Kidney (tissue), 14 donors: Measurements from ENCODE around the gene NUB1. TPM values are rescaled to one million over a fixed set of nuclear protein-coding genes. Genes with fewer than 3 reads are reported as not detected.

ENCODE experiments used
- DNase-seq, 5 donors: peaks; one replicate each; pipeline ENCODE4 v3.0.0-alpha.2; 2013 to 2020
- FAIRE-seq: peaks from 2 replicates; lab custom pipeline; 2012; peaks lifted over from hg19 to GRCh38; lab: Jason Lieb, UNC
- H3K27ac ChIP-seq, 2 donors: one replicate each; pipeline ENCODE4 v1.7.0; 2013; ENCODE audit warnings: low read depth in 2 of 2, low read length in 2 of 2, inconsistent platforms in 1 of 2
- H3K27me3 ChIP-seq: one replicate; pipeline ENCODE4 v1.7.1; 2013; ENCODE audit warnings: low read length, inconsistent platforms; ENCODE audit not compliant: control insufficient read depth, insufficient read depth
- H3K36me3 ChIP-seq, 3 donors: one replicate each; pipeline versions ENCODE4 v1.7.0 to v1.7.1; 2013; ENCODE audit warnings: low read length in 3 of 3, control low read depth in 1 of 3, inconsistent platforms in 1 of 3; ENCODE audit not compliant: insufficient read depth in 3 of 3, control insufficient read depth in 2 of 3
- H3K4me1 ChIP-seq, 3 donors: one replicate each; pipeline versions ENCODE4 v1.7.0 to v1.7.1; 2013; ENCODE audit warnings: low read length in 3 of 3, inconsistent platforms in 1 of 3, low read depth in 1 of 3; ENCODE audit not compliant: control insufficient read depth in 2 of 3, insufficient read depth in 2 of 3
- H3K4me3 ChIP-seq, 3 donors: one replicate each; pipeline versions ENCODE4 v1.7.0 to v1.8.1; 2013; ENCODE audit warnings: low read length in 3 of 3, control low read depth in 1 of 3, inconsistent platforms in 1 of 3
- H3K9ac ChIP-seq, 3 donors: one replicate each; pipeline versions ENCODE4 v1.7.0 to v1.7.1; 2013; ENCODE audit warnings: low read length in 3 of 3, control low read depth in 1 of 3, inconsistent platforms in 1 of 3
- H3K9me3 ChIP-seq, 3 donors: one replicate each; pipeline versions ENCODE4 v1.7.0 to v1.7.1; 2013; ENCODE audit warnings: low read length in 3 of 3, control low read depth in 1 of 3, inconsistent platforms in 1 of 3; ENCODE audit not compliant: control insufficient read depth in 2 of 3, insufficient read depth in 1 of 3
- intact Hi-C: fragments of 100-400 bp; cut with DNase I; formaldehyde crosslinking; loops from one replicate; pipeline ENCODE4 v1.11.1; 2022
- polyA plus RNA-seq: library from polyadenylated mRNA; stranded (reverse); fragments of 350-450 nt; fragmentation: Illumina TruSeq; extraction: RNeasy Lipid Tissue Mini Kit (QIAGEN cat#74804); gene quantifications from one replicate; pipeline ENCODE4 v1.2.3, GENCODE V29; 2014; ENCODE audit warnings: low read depth, low replicate concordance; ENCODE audit not compliant: insufficient read depth
- total RNA-seq: library from RNA; stranded (reverse); fragmentation: NEBNext Ultra II Directional; extraction: Animal tissue kit (Norgen Biotek cat#: 25700); gene quantifications from one replicate; pipeline ENCODE4 v1.2.1, GENCODE V29; 2021
- TF ChIP-seq, protein P1 (sequence below): IDR thresholded peaks from 3 replicates; pipeline ENCODE4 v1.5.1; 2012; ENCODE audit warnings: mild to moderate bottlenecking, moderate library complexity, borderline replicate concordance; ENCODE audit not compliant: insufficient read depth; ENCODE audit errors: extremely low read depth
- donor health status: control.
- donor health status: control.
- donor health status: control.
- donor health status: control.
- donor health status: control.
- donor health status: DM: yes; HTN: yes; CAD: no.
- donor health status: Normal renal cell carcinoma (clear cell type).

Gene NUB1
- total and polyA plus RNA-seq, 2 donors from 2014 or later, result 32.7 to 51.8 TPM

DNA sequence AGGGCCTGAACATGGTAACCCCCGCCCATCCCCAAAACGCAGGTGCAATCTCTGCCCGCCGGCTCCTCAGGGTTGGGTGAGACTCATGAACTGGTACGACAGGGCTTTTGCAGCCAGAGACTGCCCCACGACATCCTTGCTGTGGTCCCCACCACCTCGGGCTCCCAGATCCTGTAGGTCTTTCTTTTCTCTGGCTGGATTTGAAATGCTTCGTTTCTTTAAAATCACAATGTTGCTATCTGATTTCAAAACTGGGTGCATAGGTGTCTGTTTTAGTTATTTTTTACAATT lies 46.3 kb downstream of the NUB1 start:
- FAIRE-seq (no peak), DNase-seq (no peak)
- TF ChIP-seq, protein P1, sequence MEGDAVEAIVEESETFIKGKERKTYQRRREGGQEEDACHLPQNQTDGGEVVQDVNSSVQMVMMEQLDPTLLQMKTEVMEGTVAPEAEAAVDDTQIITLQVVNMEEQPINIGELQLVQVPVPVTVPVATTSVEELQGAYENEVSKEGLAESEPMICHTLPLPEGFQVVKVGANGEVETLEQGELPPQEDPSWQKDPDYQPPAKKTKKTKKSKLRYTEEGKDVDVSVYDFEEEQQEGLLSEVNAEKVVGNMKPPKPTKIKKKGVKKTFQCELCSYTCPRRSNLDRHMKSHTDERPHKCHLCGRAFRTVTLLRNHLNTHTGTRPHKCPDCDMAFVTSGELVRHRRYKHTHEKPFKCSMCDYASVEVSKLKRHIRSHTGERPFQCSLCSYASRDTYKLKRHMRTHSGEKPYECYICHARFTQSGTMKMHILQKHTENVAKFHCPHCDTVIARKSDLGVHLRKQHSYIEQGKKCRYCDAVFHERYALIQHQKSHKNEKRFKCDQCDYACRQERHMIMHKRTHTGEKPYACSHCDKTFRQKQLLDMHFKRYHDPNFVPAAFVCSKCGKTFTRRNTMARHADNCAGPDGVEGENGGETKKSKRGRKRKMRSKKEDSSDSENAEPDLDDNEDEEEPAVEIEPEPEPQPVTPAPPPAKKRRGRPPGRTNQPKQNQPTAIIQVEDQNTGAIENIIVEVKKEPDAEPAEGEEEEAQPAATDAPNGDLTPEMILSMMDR, result no peak
- no peak overlapping the region for H3K27ac ChIP-seq
- H3K9ac ChIP-seq, result no peak overlapping the region
- H3K36me3 ChIP-seq, result no peaks in the 10 kb centered on the region
- H3K4me1 ChIP-seq, result no peaks in the 10 kb centered on the region
- H3K27me3 ChIP-seq, result no peaks in the 10 kb centered on the region
- no peaks in the 10 kb centered on the region for H3K9me3 ChIP-seq
- no peak overlapping the region for H3K4me3 ChIP-seq
- intact Hi-C loops, result no loop called here

GRCh38 chr7:151388430-151388829 lies 46.8 kb downstream of the NUB1 start:
- no peak overlapping the region for H3K9ac ChIP-seq
- TF ChIP-seq, protein P1, result no peak
- no peaks in the 10 kb centered on the region for H3K36me3 ChIP-seq
- no peak overlapping the region for H3K27ac ChIP-seq
- no peak overlapping the region for H3K4me3 ChIP-seq
- intact Hi-C loops, result no loop called here
- no peaks in the 10 kb centered on the region for H3K4me1 ChIP-seq
- H3K9me3 ChIP-seq, result no peaks in the 10 kb centered on the region
- peak in 1 of 5 donors; percentile 45 for DNase-seq
- H3K27me3 ChIP-seq, result no peaks in the 10 kb centered on the region
- no peak for FAIRE-seq

- no peak overlapping the region for H3K4me3 ChIP-seq
- intact Hi-C loops, result no loop called here
- H3K9ac ChIP-seq, result no peak overlapping the region
- TF ChIP-seq, protein P1, result no peak
- no peak overlapping the region for H3K27ac ChIP-seq
- peak in 1 of 5 donors; percentile 31 for DNase-seq
- no peaks in the 10 kb centered on the region for H3K36me3 ChIP-seq
- H3K27me3 ChIP-seq, result no peaks in the 10 kb centered on the region
- FAIRE-seq, result no peak
- no peaks in the 10 kb centered on the region for H3K4me1 ChIP-seq
- H3K9me3 ChIP-seq, result no peaks in the 10 kb centered on the region
Measured at GRCh38 chr7:151389096-151389767, 47.6 kb downstream of the NUB1 start.
